ENCODE data around the gene SLC25A41. TPM values are rescaled to one million over a fixed set of nuclear protein-coding genes. Genes with fewer than 3 reads are reported as not detected.

SLC25A41 gene
- total RNA-seq, 1 experiment from 2014 or later = not detected

Other genes starting within 250 kb of the SLC25A41 start
- 7.8 and 8.8 TPM in 2 replicates for gene MLLT1, start 153.8 kb downstream of the SLC25A41 start, total RNA-seq (2014; rRNA removed; shearing (Covaris generic))
- gene ACER1, start 100.2 kb downstream of the SLC25A41 start, total RNA-seq (2014; rRNA removed; shearing (Covaris generic)) = not detected in 2 replicates
- 111 and 175 TPM in 2 replicates for gene CLPP, start 72.2 kb downstream of the SLC25A41 start, total RNA-seq (2014; rRNA removed; shearing (Covaris generic))
- 51.8 and 57.9 TPM in 2 replicates for gene ALKBH7, start 61.0 kb downstream of the SLC25A41 start, total RNA-seq (2014; rRNA removed; shearing (Covaris generic))
- gene PSPN, start 57.8 kb downstream of the SLC25A41 start, total RNA-seq (2014; rRNA removed; shearing (Covaris generic)) = 0.84 and 1.4 TPM in 2 replicates
- 33.8 and 38.4 TPM in 2 replicates for gene GTF2F1, start 40.6 kb downstream of the SLC25A41 start, total RNA-seq (2014; rRNA removed; shearing (Covaris generic))
- gene KHSRP, start 9.0 kb downstream of the SLC25A41 start, total RNA-seq (2014; rRNA removed; shearing (Covaris generic)) = 43.1 and 54.0 TPM in 2 replicates
- gene SLC25A23, start 26.0 kb upstream of the SLC25A41 start, total RNA-seq (2014; rRNA removed; shearing (Covaris generic)) = 17.5 and 20.7 TPM in 2 replicates
- gene CRB3, start 30.5 kb upstream of the SLC25A41 start, total RNA-seq (2014; rRNA removed; shearing (Covaris generic)) = not detected in 2 replicates
- gene DENND1C, start 48.0 kb upstream of the SLC25A41 start, total RNA-seq (2014; rRNA removed; shearing (Covaris generic)) = not detected in 2 replicates
- gene TUBB4A, start 68.5 kb upstream of the SLC25A41 start, total RNA-seq (2014; rRNA removed; shearing (Covaris generic)) = 0.20 TPM in 1 of 2 replicates, not detected in the other
- 0.29 and 0.96 TPM in 2 replicates for gene TNFSF9, start 97.3 kb upstream of the SLC25A41 start, total RNA-seq (2014; rRNA removed; shearing (Covaris generic))
- gene CD70, start 157.4 kb upstream of the SLC25A41 start, total RNA-seq (2014; rRNA removed; shearing (Covaris generic)) = 0.39 and 1.2 TPM in 2 replicates
- gene TNFSF14, start 236.4 kb upstream of the SLC25A41 start, total RNA-seq (2014; rRNA removed; shearing (Covaris generic)) = not detected in 2 replicates